Mucosa of descending colon (tissue), 3 donors: ENCODE measurements around the gene OCEL1. TPM values are rescaled to one million over a fixed set of nuclear protein-coding genes. Genes with fewer than 3 reads are reported as not detected.

Experiments used
- ATAC-seq: fragments of 200-7000 bp; cut with Tn5 transposase; one replicate; pipeline ENCODE4 v1.9.1; 2020; ENCODE audit warnings: mild to moderate bottlenecking, moderate library complexity
- DNase-seq, 3 donors: peaks; one replicate each; pipeline ENCODE4 v3.0.0-alpha.2; 2020
- H3K36me3 ChIP-seq: fragments of 200-600 bp; one replicate; pipeline ENCODE4 v1.8.0; 2021; ENCODE audit warnings: low read depth, mild to moderate bottlenecking
- H3K4me1 ChIP-seq: fragments of 200-600 bp; one replicate; pipeline ENCODE4 v1.8.0; 2021; ENCODE audit warnings: low read depth, mild to moderate bottlenecking
- H3K4me3 ChIP-seq: fragments of 200-600 bp; one replicate; pipeline ENCODE4 v1.8.0; 2021; ENCODE audit warnings: mild to moderate bottlenecking
- H3K9me3 ChIP-seq: fragments of 200-600 bp; one replicate; pipeline ENCODE4 v1.8.0; 2021; ENCODE audit warnings: mild to moderate bottlenecking
- CTCF ChIP-seq: fragments of 200-600 bp; IDR thresholded peaks from one replicate; pipeline ENCODE4 v1.8.0; 2022; ENCODE audit warnings: antibody characterized with exemption, mild to moderate bottlenecking
- intact Hi-C, 2 donors: fragments of 100-400 bp; cut with DNase I in 1 of 2; cut with micrococcal nuclease in 1 of 2; formaldehyde crosslinking; loops; one replicate each; pipeline versions ENCODE4 v1.11.0 to v1.11.1; 2022; cut with DNase I, micrococcal nuclease
- total RNA-seq, 3 donors: library from RNA; stranded (reverse); fragmentation: NEBNext Ultra II Directional in 2 of 3; extraction: Animal tissue kit (Norgen Biotek cat#: 25700) in 2 of 3; gene quantifications; one replicate each; pipeline versions ENCODE4 v1.2.1 to v1.2.4, GENCODE V29; 2021 to 2023
- donor health status: DM: no; HTN: no; CAD: no; lungs with moderate emphysema.
- donor health status: DM: no; HTN: no; CAD: no.
- donor health status: DM: no; HTN: yes; CAD: no.

Gene OCEL1
- total RNA-seq, 3 donors from 2014 or later: 38.1 to 105 (median 58.4) TPM

- peaks cover 7% of the 10 kb centered on the region for H3K36me3 ChIP-seq
- no peak overlapping the region for H3K4me3 ChIP-seq
- H3K4me1 ChIP-seq: no peaks in the 10 kb centered on the region
- TF ChIP-seq CTCF: no peak
- no peak for ATAC-seq
- no peak for DNase-seq
- H3K9me3 ChIP-seq: no peaks in the 10 kb centered on the region
- intact Hi-C loops: loop anchor here in 1 of 2 donors (10.0 kb wide), 1 partner anchor 52 kb away; no protein-coding TSS in a partner anchor
Measured at GRCh38 chr19:17196610-17197009, 29.4 kb upstream of the OCEL1 start.

- no peak overlapping the region for H3K4me3 ChIP-seq
- intact Hi-C loops: loop anchor here in 1 of 2 donors (10.0 kb wide), 1 partner anchor 53 kb away; no protein-coding TSS in a partner anchor
- H3K4me1 ChIP-seq: no peaks in the 10 kb centered on the region
- no peak for TF ChIP-seq CTCF
- H3K36me3 ChIP-seq: peaks cover under 1% of the 10 kb centered on the region
- DNase-seq: no peak
- no peak for ATAC-seq
- H3K9me3 ChIP-seq: no peaks in the 10 kb centered on the region
Measured at GRCh38 chr19:17197666-17198065, 28.4 kb upstream of the OCEL1 start.

- no peak overlapping the region for H3K4me3 ChIP-seq
- TF ChIP-seq CTCF: no peak
- intact Hi-C loops: loop anchor here in 1 of 2 donors (5.0 kb wide), 1 partner anchor 82 kb away; the partner anchor contains the start of gene ANKLE1
- ATAC-seq (no peak), DNase-seq (no peak)
- no peaks in the 10 kb centered on the region for H3K9me3 ChIP-seq
- H3K36me3 ChIP-seq: no peaks in the 10 kb centered on the region
- H3K4me1 ChIP-seq: no peaks in the 10 kb centered on the region
Measured at GRCh38 chr19:17200408-17201079, 25.5 kb upstream of the OCEL1 start.

- no peak for TF ChIP-seq CTCF
- DNase-seq (no peak), ATAC-seq (peak; percentile 36)
- intact Hi-C loops: loop anchor here in 1 of 2 donors (5.0 kb wide), 1 partner anchor 80 kb away; the partner anchor contains the start of gene ANKLE1
- H3K9me3 ChIP-seq: no peaks in the 10 kb centered on the region
- no peak overlapping the region for H3K4me3 ChIP-seq
- H3K36me3 ChIP-seq: no peaks in the 10 kb centered on the region
- H3K4me1 ChIP-seq: no peaks in the 10 kb centered on the region
Measured at GRCh38 chr19:17202249-17202648, 23.8 kb upstream of the OCEL1 start.

- no peak for ATAC-seq
- no peak for TF ChIP-seq CTCF
Measured at GRCh38 chr19:17202713-17203112, 23.3 kb upstream of the OCEL1 start.

More at GRCh38 chr19:17202713-17203112, 23.3 kb upstream of the OCEL1 start:
- intact Hi-C loops: loop anchor here in 1 of 2 donors (5.0 kb wide), 1 partner anchor 80 kb away; the partner anchor contains the start of gene ANKLE1
- Histone ChIP-seq H3K4me3 (no peak overlapping the region), H3K36me3 (no peaks in the 10 kb centered on the region), H3K9me3 (no peaks in the 10 kb centered on the region), H3K4me1 (no peaks in the 10 kb centered on the region)
- DNase-seq: no peak
